Measurements from ENCODE around the gene PELI3. TPM values are rescaled to one million over a fixed set of nuclear protein-coding genes. Genes with fewer than 3 reads are reported as not detected.

PELI3 gene
- polyA plus RNA-seq, 3 donors, result 11.3 to 13.2 (median 12.6) TPM

DNA sequence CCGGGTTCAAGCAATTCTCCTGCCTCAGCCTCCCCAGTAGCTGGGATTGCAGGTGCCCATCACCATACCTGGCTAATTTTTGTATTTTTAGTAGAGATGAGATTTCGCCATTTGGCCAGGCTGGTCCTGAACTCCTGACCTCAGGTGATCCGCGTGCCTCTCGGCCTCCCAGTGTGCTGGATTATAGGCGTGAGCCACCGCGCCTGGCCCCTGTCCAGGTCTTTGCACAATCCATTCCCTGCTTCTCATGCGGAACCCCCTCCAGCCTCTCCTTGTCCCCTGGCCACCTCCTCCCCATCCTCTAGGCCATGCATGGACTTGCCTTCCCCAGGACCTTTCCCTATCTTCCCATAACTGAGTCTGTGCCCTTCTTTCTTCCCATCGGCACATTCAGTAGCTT lies 22.3 kb downstream of the PELI3 start:
- Mint-ChIP-seq H3K4me3 (no peak overlapping the region), H3K4me1 (no peaks in the 10 kb centered on the region), H3K27ac (no peak overlapping the region), H3K9me3 (no peaks in the 10 kb centered on the region), H3K36me3 (peaks cover 57 to 83% of the 10 kb centered on the region in 2 donors), H3K27me3 (ENCODE audit: low read depth in 3 of 3) (peaks cover 0 to 5% (median 0%) of the 10 kb centered on the region in 3 donors)
- Histone ChIP-seq H3K27me3 (ENCODE audit: control insufficient read depth in 2 of 2, insufficient read depth in 2 of 2, low read length in 2 of 2) (no peaks in the 10 kb centered on the region), H3K4me2 (replicated peaks; ENCODE audit: extremely low read depth, low read length, poor library complexity, severe bottlenecking) (no peak overlapping the region), H3K9me3 (replicated peaks in 1 of 2; ENCODE audit: control insufficient read depth in 1 of 2, insufficient read depth in 1 of 2, low read length in 2 of 2) (no peaks in the 10 kb centered on the region), H3K4me3 (replicated peaks in 1 of 3; ENCODE audit: low read depth in 2 of 3, low read length in 3 of 3) (no peak overlapping the region), H3K79me2 (ENCODE audit: insufficient read depth, low read length) (no peaks in the 10 kb centered on the region), H2AFZ (ENCODE audit: insufficient read depth, low read depth, low read length, poor library complexity, severe bottlenecking) (no peak overlapping the region), H3K27ac (ENCODE audit: low read depth in 1 of 2, low read length in 2 of 2) (no peak overlapping the region), H3K36me3 (replicated peaks in 1 of 2; ENCODE audit: control insufficient read depth in 1 of 2, insufficient read depth in 2 of 2, low read length in 2 of 2) (peaks cover 52 to 97% of the 10 kb centered on the region in 2 donors), H3K4me1 (ENCODE audit: control insufficient read depth in 1 of 2, insufficient read depth in 2 of 2, low read length in 2 of 2) (no peaks in the 10 kb centered on the region), H3K9ac (ENCODE audit: insufficient read depth, low read length, poor library complexity, severe bottlenecking) (no peak overlapping the region), H4K20me1 (ENCODE audit: insufficient read depth, low read length) (no peaks in the 10 kb centered on the region)
- no peak for TF ChIP-seq CTCF (IDR thresholded peaks at IDR 0.05)
- DNase-seq, result no peak
- intact Hi-C loops (cut with micrococcal nuclease), result no loop called here
- WGBS (ENCODE audit: insufficient coverage), result 96% methylated on average over 8 of the region's 10 CpGs

DNA sequence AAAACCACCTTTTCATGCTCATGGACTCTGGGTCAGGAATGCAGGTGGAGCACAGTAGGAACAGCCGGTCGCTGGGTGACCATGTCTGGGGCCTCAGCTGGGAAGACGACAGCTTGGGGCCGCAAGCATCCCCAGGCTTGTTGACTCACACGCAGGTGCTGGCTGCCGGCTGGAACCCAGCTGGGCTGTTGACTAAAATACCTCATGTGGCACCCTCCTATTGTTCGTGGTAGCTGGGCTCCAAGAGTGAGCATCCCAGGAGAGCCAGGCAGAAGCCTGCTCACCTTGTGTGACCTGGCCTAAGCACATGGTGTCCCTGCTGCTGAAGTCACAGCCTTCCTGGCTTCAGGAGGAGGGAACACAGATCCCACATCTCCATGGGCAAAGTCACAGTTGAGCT lies 22.9 kb downstream of the PELI3 start:
- H3K36me3 Mint-ChIP-seq, result peaks cover 61 to 88% of the 10 kb centered on the region in 2 donors
- intact Hi-C loops (cut with micrococcal nuclease), result no loop called here
- Histone ChIP-seq H4K20me1 (ENCODE audit: insufficient read depth, low read length) (no peaks in the 10 kb centered on the region), H3K79me2 (ENCODE audit: insufficient read depth, low read length) (no peaks in the 10 kb centered on the region), H3K4me2 (replicated peaks; ENCODE audit: extremely low read depth, low read length, poor library complexity, severe bottlenecking) (no peak overlapping the region), H3K4me3 (replicated peaks in 1 of 3; ENCODE audit: low read depth in 2 of 3, low read length in 3 of 3) (no peak overlapping the region), H2AFZ (ENCODE audit: insufficient read depth, low read depth, low read length, poor library complexity, severe bottlenecking) (no peak overlapping the region), H3K9ac (ENCODE audit: insufficient read depth, low read length, poor library complexity, severe bottlenecking) (no peak overlapping the region), H3K36me3 (replicated peaks in 1 of 2; ENCODE audit: control insufficient read depth in 1 of 2, insufficient read depth in 2 of 2, low read length in 2 of 2) (peaks cover 53 to 98% of the 10 kb centered on the region in 2 donors), H3K27ac (ENCODE audit: low read depth in 1 of 2, low read length in 2 of 2) (no peak overlapping the region), H3K9me3 (replicated peaks in 1 of 2; ENCODE audit: control insufficient read depth in 1 of 2, insufficient read depth in 1 of 2, low read length in 2 of 2) (no peaks in the 10 kb centered on the region), H3K27me3 (ENCODE audit: control insufficient read depth in 2 of 2, insufficient read depth in 2 of 2, low read length in 2 of 2) (no peaks in the 10 kb centered on the region), H3K4me1 (ENCODE audit: control insufficient read depth in 1 of 2, insufficient read depth in 2 of 2, low read length in 2 of 2) (no peaks in the 10 kb centered on the region)
- H3K27me3 Mint-ChIP-seq (ENCODE audit: low read depth in 3 of 3), result peaks cover 0 to 5% (median 0%) of the 10 kb centered on the region in 3 donors
- H3K4me1 Mint-ChIP-seq, result no peaks in the 10 kb centered on the region
- H3K27ac Mint-ChIP-seq, result no peak overlapping the region
- no peak for DNase-seq
- WGBS (ENCODE audit: insufficient coverage), result 97% methylated on average over 7 of the region's 7 CpGs
- no peaks in the 10 kb centered on the region for H3K9me3 Mint-ChIP-seq
- H3K4me3 Mint-ChIP-seq, result no peak overlapping the region
- TF ChIP-seq CTCF (IDR thresholded peaks at IDR 0.05), result no peak
